B cell (primary cell): ENCODE data around the gene EML6. TPM values are rescaled to one million over a fixed set of nuclear protein-coding genes. Genes with fewer than 3 reads are reported as not detected.

Experiments
- ATAC-seq: fragments of 200-7000 bp; cut with Tn5 transposase; one replicate; pipeline ENCODE4 v1.10.0; 2021; ENCODE audit warnings: low read depth, mild to moderate bottlenecking, moderate number of reproducible peaks, moderate library complexity
- CTCF ChIA-PET: fragments of 350-600 bp; sonication (Branson Sonifier 250); formaldehyde crosslinking; loops from one replicate; lab custom pipeline; 2021; ENCODE audit warnings: antibody characterized with exemption, inconsistent platforms; lab: Charles Lee
- POLR2A ChIA-PET: fragments of 350-600 bp; sonication (Branson Sonifier 250); formaldehyde crosslinking; loops from one replicate; lab custom pipeline; 2021; ENCODE audit warnings: antibody characterized with exemption; lab: Charles Lee
- DNase-seq: peaks from one replicate; pipeline ENCODE4 v3.0.0; 2013
- H2AFZ ChIP-seq: 2 replicates; pipeline ENCODE4 v1.6.1; 2012; ENCODE audit warnings: mild to moderate bottlenecking, low read depth, low read length; ENCODE audit not compliant: insufficient read depth, poor library complexity, severe bottlenecking
- H3K27ac ChIP-seq, 2 donors: 1 replicate in 1 of 2; 2 replicates in 1 of 2; pipeline ENCODE4 v1.5.1; 2012 to 2013; ENCODE audit warnings: low read length in 2 of 2, mild to moderate bottlenecking in 2 of 2, moderate library complexity in 1 of 2
- H3K27me3 ChIP-seq, 4 experiments: fragments of 200-600 bp in 1 of 4; sonication (generic) in 1 of 4; replicated peaks in 1 of 4; 1 replicate in 2 of 4; 2 replicates in 2 of 4; pipeline versions ENCODE4 v1.6.1 to v1.7.0; 2013 to 2016; ENCODE audit warnings: low read length in 3 of 4, mild to moderate bottlenecking in 2 of 4, mixed read lengths in 1 of 4, moderate library complexity in 1 of 4; ENCODE audit not compliant: insufficient read depth in 4 of 4, control insufficient read depth in 3 of 4; ENCODE audit errors: control extremely low read depth in 1 of 4
- H3K36me3 ChIP-seq, 2 experiments: replicated peaks in 1 of 2; 1 replicate in 1 of 2; 2 replicates in 1 of 2; pipeline versions ENCODE4 v1.6.1 to v1.7.1; 2013; ENCODE audit warnings: low read length in 1 of 2; ENCODE audit not compliant: insufficient read depth in 2 of 2, control insufficient read depth in 1 of 2; ENCODE audit errors: control extremely low read depth in 1 of 2, extremely low read depth in 1 of 2
- H3K4me1 ChIP-seq, 2 donors: fragments of 200-600 bp in 1 of 2; sonication (generic) in 1 of 2; 1 replicate in 1 of 2; 2 replicates in 1 of 2; pipeline versions ENCODE4 v1.5.1 to v1.6.1; 2013 to 2017; ENCODE audit warnings: low read length in 2 of 2; ENCODE audit not compliant: control insufficient read depth in 2 of 2, insufficient read depth in 2 of 2
- H3K4me2 ChIP-seq: replicated peaks from 2 replicates; pipeline ENCODE3; 2012; ENCODE audit warnings: mild to moderate bottlenecking, low read depth, low read length; ENCODE audit not compliant: poor library complexity, severe bottlenecking
- H3K4me3 ChIP-seq, 5 experiments: fragments of 200-600 bp in 1 of 5; sonication (generic) in 1 of 5; 1 replicate in 3 of 5; 2 replicates in 2 of 5; pipeline versions ENCODE4 v1.5.1 to v1.7.0; 2011 to 2016; ENCODE audit warnings: low read length in 4 of 5, mild to moderate bottlenecking in 4 of 5, low read depth in 2 of 5, control low read depth in 1 of 5, moderate library complexity in 1 of 5; ENCODE audit not compliant: insufficient read depth in 1 of 5; ENCODE audit errors: control extremely low read depth in 1 of 5, extremely low read depth in 1 of 5
- H3K79me2 ChIP-seq: fragments of 200-600 bp; sonication (generic); one replicate; pipeline ENCODE4 v1.6.0; 2016; ENCODE audit warnings: low read length; ENCODE audit not compliant: control insufficient read depth, insufficient read depth
- H3K9ac ChIP-seq: fragments of 200-600 bp; sonication (generic); 2 replicates; pipeline ENCODE4 v1.6.1; 2017; ENCODE audit warnings: mild to moderate bottlenecking, low read length, moderate library complexity
- H3K9me3 ChIP-seq, 3 donors: one replicate each; pipeline versions ENCODE4 v1.6.1 to v1.7.1; 2013; ENCODE audit warnings: low read length in 2 of 3; ENCODE audit not compliant: control insufficient read depth in 2 of 3, insufficient read depth in 1 of 3; ENCODE audit errors: control extremely low read depth in 1 of 3
- H4K20me1 ChIP-seq: 2 replicates; pipeline ENCODE4 v1.6.0; 2012; ENCODE audit warnings: mild to moderate bottlenecking, low read length; ENCODE audit not compliant: insufficient read depth, control insufficient read depth, poor library complexity, severe bottlenecking
- H3K27ac Mint-ChIP-seq: one replicate; pipeline ENCODE4 v1.8.0; 2021; ENCODE audit warnings: mixed read lengths
- H3K27me3 Mint-ChIP-seq: one replicate; pipeline ENCODE4 v1.8.0; 2021; ENCODE audit warnings: mixed read lengths
- H3K4me1 Mint-ChIP-seq: one replicate; pipeline ENCODE4 v1.8.0; 2021; ENCODE audit warnings: mixed read lengths
- H3K4me3 Mint-ChIP-seq: one replicate; pipeline ENCODE4 v1.8.0; 2021; ENCODE audit warnings: mixed read lengths
- H3K9me3 Mint-ChIP-seq: one replicate; pipeline ENCODE4 v1.8.0; 2022; ENCODE audit warnings: mixed read lengths; ENCODE audit not compliant: insufficient read depth
- EZH2 ChIP-seq: IDR thresholded peaks from 2 replicates; pipeline ENCODE4 v1.6.1; 2012; ENCODE audit warnings: borderline replicate concordance, low read depth, mild to moderate bottlenecking, moderate library complexity, low read length; ENCODE audit not compliant: insufficient read depth, poor library complexity, severe bottlenecking
- WGBS: methylation state at CpG from one replicate; pipeline ENCODE4 v1.1.5; 2013; ENCODE audit warnings: missing lambda C conversion rate; ENCODE audit not compliant: insufficient coverage; 5-methylcytosine and 5-hydroxymethylcytosine counted together
- intact Hi-C: fragments of 100-400 bp; cut with micrococcal nuclease; formaldehyde crosslinking; loops from one replicate; pipeline ENCODE4 v1.10.0; 2022
- polyA plus RNA-seq: library from polyadenylated mRNA; depleted of rRNA; stranded (reverse); fragments of >200 nt; gene quantifications from 2 replicates; pipeline ENCODE4 v1.2.3, GENCODE V29; 2012
- total RNA-seq, 2 donors: library from RNA; stranded (reverse); fragments of 120-200 nt in 1 of 2; gene quantifications; 1 replicate in 1 of 2; 2 replicates in 1 of 2; pipeline versions ENCODE4 v1.2.3 to v1.2.4, GENCODE V29; 2013 to 2022
- TF ChIP-seq, protein P1 (sequence below): fragments of 200-600 bp; IDR thresholded peaks from one replicate; pipeline ENCODE4 v1.8.0; 2022; ENCODE audit warnings: antibody characterized with exemption, mild to moderate bottlenecking

Gene EML6
- total and polyA plus RNA-seq, 2 donors (not counting 1 experiment from before 2014, with no cell fraction given), result 42.5 to 53.7 TPM

DNA sequence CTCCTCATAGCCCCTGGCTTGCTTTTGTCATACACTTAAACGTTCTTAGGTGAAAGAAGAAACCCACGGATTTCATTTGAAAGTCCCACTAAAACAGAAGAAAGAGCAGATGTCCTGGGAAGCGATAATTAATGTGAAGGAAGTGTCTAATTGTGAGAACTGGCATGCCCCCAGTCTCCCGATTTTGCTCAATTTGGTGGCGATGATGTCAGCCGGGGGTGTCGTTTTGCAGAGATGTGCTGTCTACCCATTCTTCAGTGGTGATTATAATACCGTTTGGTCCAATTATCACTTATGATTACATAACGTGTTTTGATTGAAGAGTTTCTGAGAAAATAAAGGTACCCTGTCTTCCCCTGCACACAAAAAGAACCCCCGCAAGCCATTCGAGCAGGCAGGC is 223.7 kb downstream of the EML6 start:
- Mint-ChIP-seq H3K4me1 (no peaks in the 10 kb centered on the region), H3K27ac (no peak overlapping the region), H3K27me3 (no peaks in the 10 kb centered on the region), H3K9me3 (no peaks in the 10 kb centered on the region), H3K4me3 (no peak overlapping the region)
- intact Hi-C loops, result no loop called here
- H3K27ac ChIP-seq, result no peak overlapping the region
- no peaks in the 10 kb centered on the region for H3K79me2 ChIP-seq
- no peak for DNase-seq
- no peak for ATAC-seq
- CTCF ChIA-PET, result no interaction called here
- no peak overlapping the region for H3K4me2 ChIP-seq
- no peaks in the 10 kb centered on the region for H4K20me1 ChIP-seq
- 100% methylated on average over 3 of the region's 11 CpGs for WGBS
- H3K27me3 ChIP-seq, result no peaks in the 10 kb centered on the region
- H3K4me3 ChIP-seq, result no peak overlapping the region
- H3K9ac ChIP-seq, result no peak overlapping the region
- H2AFZ ChIP-seq, result no peak overlapping the region
- no peaks in the 10 kb centered on the region for H3K9me3 ChIP-seq
- POLR2A ChIA-PET, result no interaction called here
- TF ChIP-seq, protein P1, sequence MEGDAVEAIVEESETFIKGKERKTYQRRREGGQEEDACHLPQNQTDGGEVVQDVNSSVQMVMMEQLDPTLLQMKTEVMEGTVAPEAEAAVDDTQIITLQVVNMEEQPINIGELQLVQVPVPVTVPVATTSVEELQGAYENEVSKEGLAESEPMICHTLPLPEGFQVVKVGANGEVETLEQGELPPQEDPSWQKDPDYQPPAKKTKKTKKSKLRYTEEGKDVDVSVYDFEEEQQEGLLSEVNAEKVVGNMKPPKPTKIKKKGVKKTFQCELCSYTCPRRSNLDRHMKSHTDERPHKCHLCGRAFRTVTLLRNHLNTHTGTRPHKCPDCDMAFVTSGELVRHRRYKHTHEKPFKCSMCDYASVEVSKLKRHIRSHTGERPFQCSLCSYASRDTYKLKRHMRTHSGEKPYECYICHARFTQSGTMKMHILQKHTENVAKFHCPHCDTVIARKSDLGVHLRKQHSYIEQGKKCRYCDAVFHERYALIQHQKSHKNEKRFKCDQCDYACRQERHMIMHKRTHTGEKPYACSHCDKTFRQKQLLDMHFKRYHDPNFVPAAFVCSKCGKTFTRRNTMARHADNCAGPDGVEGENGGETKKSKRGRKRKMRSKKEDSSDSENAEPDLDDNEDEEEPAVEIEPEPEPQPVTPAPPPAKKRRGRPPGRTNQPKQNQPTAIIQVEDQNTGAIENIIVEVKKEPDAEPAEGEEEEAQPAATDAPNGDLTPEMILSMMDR, result no peak
- no peak for TF ChIP-seq EZH2
- H3K36me3 ChIP-seq, result no peaks in the 10 kb centered on the region
- H3K4me1 ChIP-seq, result no peaks in the 10 kb centered on the region

DNA sequence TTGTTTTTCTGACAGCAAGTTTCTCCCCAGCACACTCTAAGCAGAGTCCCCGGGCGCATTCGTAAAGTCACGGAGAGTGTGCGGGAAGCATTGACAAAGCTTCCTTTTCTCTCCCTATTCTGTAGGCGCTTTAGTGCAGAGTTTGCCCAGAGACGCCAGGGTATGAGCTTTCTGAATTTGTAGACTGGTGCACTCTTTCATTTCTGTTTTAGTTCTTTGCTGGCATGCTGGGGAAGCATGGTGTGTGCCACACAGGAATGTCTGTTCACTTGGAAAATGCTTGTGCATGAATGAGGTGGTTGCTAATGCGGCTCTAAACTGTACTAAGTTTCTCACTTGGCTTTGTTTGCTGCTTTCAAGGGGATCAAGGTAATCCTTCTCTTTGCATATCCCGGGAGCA is 224.2 kb downstream of the EML6 start:
- intact Hi-C loops, result no loop called here
- H4K20me1 ChIP-seq, result no peaks in the 10 kb centered on the region
- ATAC-seq (no peak), DNase-seq (no peak)
- no peak overlapping the region for H3K4me3 Mint-ChIP-seq
- no peak overlapping the region for H2AFZ ChIP-seq
- H3K27ac Mint-ChIP-seq, result no peak overlapping the region
- H3K27me3 ChIP-seq, result no peaks in the 10 kb centered on the region
- no peaks in the 10 kb centered on the region for H3K9me3 ChIP-seq
- 100% methylated on average over 8 of the region's 9 CpGs for WGBS
- CTCF ChIA-PET, result no interaction called here
- no peak overlapping the region for H3K4me2 ChIP-seq
- H3K9me3 Mint-ChIP-seq, result no peaks in the 10 kb centered on the region
- no peaks in the 10 kb centered on the region for H3K27me3 Mint-ChIP-seq
- H3K4me1 Mint-ChIP-seq, result no peaks in the 10 kb centered on the region
- no peak overlapping the region for H3K9ac ChIP-seq
- no peak overlapping the region for H3K27ac ChIP-seq
- TF ChIP-seq, protein P1, result no peak
- no peak for TF ChIP-seq EZH2
- POLR2A ChIA-PET, result no interaction called here
- H3K79me2 ChIP-seq, result no peaks in the 10 kb centered on the region
- H3K36me3 ChIP-seq, result no peaks in the 10 kb centered on the region
- no peaks in the 10 kb centered on the region for H3K4me1 ChIP-seq
- no peak overlapping the region for H3K4me3 ChIP-seq
